GM21737 (cell line): Measurements from ENCODE around the gene MET.
"Not testable (repeated sequence)": the region's sequence is repeated elsewhere in the genome, so short reads cannot be mapped to it uniquely, and the experiment has no call there.

Experiments
- ATAC-seq: cut with Tn5 transposase; IDR thresholded peaks from one replicate; pipeline ENCODE4 v1.9.1; 2021; ENCODE audit warnings: mild to moderate bottlenecking, moderate library complexity; ENCODE audit not compliant: unreplicated experiment

The MET gene

DNA sequence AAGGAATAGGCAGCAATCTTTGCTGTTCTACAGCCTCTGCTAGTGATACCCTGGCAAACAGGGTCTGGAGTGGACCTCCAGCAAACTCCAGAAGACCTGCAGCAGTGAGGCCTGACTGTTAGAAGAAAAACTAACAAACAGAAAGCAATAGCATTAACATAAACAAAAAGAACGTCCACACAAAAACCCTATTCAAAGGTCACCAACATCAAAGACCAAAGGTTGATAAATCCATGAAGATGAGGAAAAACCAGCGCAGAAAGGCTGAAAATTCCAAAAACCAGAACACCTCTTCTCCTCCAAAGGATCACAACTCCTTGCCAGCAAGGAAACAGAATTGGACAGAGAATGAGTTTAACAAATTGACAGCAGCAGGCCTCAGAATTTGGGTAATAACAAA is 71.8 kb downstream of the MET start:
- ATAC-seq = not testable (repeated sequence)

DNA sequence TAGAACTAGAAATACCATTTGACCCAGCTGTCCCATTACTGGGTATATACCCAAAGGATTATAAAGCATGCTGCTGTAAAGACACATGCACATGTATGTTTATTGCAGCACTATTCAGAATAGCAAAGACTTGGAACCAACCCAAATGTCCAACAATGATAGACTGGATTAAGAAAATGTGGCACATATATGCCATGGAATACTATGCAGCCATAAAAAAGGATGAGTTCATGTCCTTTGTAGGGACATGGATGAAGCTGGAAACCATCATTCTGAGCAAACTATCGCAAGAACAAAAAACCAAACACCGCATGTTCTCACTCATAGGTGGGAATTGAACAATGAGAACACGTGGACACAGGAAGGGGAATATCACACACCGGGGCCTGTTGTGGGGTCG is 74.4 kb downstream of the MET start:
- not testable (repeated sequence) for ATAC-seq

- not testable (repeated sequence) for ATAC-seq
These were observed 79.1 kb downstream of the MET start for GRCh38 chr7:116751070-116751469.

GRCh38 chr7:116752305-116753074 is 80.5 kb downstream of the MET start:
- no peak for ATAC-seq

- no peak for ATAC-seq
These were observed 81.1 kb downstream of the MET start for GRCh38 chr7:116753130-116753529.

- ATAC-seq = no peak
These were observed 82.2 kb downstream of the MET start for GRCh38 chr7:116754186-116754585.

- ATAC-seq = no peak
These were observed 85.3 kb downstream of the MET start for GRCh38 chr7:116757283-116757682.

GRCh38 chr7:116759642-116760041 is 87.6 kb downstream of the MET start:
- ATAC-seq = not testable (repeated sequence)

- ATAC-seq = no peak
These were observed 91.0 kb downstream of the MET start for GRCh38 chr7:116762971-116763370.

DNA sequence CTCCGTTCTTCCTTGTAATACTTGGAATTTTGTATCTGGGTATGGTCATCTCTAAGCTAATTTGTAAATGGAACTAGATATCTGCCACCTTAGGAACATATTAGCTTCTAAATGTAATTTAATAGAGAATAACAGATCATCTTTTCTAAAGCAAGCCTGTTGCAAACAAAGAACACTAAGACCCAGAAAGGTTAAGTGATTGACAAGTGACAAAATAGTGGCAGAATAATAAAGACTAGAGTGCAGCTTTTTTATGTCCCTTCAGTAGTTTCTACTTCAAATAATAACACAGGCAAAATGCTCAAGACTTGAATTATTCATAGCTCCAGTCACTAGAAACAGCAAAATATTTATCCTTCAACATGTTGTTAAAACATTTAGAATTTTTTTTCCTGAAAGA is 91.7 kb downstream of the MET start:
- no peak for ATAC-seq

DNA sequence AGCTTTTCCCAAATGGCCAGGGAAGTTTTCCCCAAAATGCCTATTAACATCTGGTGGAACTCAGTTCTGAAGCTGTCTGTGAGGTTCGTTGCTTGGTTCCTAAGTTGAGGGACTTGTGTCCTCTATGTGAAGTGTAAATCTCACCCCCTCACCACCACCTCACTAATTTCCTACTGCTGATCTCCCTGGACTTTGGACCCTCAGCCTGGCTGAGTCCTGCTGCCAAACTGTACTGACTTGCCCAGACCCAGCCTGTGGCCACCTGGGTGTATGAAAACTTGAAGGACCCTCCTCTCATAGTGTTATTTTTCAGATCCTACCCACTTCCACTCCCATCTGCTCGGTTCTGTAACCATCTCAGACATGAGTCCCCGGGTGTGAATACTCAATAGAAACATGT is 94.9 kb downstream of the MET start:
- no peak for ATAC-seq

- ATAC-seq = no peak
These were observed 97.5 kb downstream of the MET start for GRCh38 chr7:116769546-116769945.

DNA sequence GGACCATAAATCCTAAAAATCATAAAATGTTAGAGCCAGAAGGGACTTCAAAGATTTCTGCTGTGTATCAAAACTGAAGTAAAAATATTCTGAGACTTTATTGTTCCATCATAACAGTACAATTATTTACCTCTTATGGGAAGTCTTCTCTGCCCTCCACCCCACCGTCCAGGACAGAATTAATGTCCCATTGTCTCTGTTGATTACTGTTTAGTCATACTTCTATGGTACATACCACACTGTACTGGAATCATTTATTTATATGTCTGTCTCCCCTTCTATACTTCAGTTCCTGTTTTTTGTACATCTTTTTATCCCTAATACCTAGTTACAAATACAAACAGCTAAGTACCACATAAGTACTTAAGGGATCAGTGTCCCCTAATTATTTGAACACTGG is 98.9 kb downstream of the MET start:
- no peak for ATAC-seq

DNA sequence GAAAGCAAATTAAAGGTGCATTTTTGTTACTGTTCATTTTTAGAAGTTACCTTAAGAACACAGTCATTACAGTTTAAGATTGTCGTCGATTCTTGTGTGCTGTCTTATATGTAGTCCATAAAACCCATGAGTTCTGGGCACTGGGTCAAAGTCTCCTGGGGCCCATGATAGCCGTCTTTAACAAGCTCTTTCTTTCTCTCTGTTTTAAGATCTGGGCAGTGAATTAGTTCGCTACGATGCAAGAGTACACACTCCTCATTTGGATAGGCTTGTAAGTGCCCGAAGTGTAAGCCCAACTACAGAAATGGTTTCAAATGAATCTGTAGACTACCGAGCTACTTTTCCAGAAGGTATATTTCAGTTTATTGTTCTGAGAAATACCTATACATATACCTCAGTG is 99.6 kb downstream of the MET start:
- no peak for ATAC-seq

- no peak for ATAC-seq
These were observed 100.4 kb downstream of the MET start for GRCh38 chr7:116772423-116772863.

DNA sequence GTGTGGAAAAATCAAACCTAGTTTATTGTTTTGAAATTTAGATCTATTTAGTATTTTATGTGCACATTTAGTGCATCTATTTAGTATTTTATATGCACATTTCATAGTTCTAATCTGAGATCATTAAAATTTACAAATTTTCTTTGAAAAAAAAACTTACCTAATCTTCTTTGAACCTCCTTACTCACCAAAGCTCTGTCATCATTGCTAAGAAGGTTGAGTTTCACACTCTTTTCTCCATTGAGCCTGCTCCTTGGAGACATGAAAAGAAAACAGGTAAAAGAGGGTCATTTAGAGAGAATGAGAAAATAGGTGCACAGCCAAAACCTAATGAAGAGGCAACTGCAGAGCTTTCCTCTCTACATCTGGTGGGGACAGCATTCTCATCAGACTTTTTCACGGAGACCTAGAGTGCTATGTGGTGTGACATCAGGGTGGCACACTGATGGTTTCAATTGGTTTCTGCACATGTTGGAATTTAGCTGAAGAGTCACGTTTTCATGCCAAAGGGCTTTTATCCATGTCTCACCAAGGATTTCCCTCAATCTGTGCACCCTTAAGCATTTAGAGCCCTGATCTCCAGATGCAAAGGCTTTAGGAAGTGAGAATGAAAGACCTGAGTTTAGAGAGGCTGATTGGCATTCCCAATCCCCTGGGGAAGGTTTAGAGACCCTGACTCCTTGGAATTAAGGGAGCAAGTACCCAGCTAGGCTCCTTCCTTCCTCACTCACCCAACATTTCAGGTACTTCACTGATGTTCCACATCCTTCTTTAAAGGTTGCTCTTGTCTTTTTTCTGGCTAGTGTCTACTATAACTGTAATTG is 101.1 kb downstream of the MET start:
- no peak for ATAC-seq

DNA sequence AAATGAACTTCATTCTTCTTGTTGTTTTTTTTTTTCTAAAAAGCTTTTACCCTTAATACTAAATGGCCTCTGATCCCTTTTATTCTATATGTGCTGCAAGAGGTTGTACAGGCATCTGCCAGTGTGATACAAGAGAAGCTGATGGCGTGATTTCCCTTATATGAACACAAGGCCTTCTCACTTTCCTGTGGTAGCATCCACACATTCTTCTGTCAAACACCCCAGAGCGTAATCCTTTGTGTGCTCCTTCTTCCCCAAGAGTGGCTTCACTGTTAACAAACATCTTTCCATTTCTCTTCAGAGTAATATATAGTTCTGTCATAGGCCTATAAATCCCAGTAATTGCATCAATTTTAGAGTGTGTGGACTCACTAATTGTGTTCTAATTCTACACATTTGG is 104.0 kb downstream of the MET start:
- ATAC-seq = no peak

DNA sequence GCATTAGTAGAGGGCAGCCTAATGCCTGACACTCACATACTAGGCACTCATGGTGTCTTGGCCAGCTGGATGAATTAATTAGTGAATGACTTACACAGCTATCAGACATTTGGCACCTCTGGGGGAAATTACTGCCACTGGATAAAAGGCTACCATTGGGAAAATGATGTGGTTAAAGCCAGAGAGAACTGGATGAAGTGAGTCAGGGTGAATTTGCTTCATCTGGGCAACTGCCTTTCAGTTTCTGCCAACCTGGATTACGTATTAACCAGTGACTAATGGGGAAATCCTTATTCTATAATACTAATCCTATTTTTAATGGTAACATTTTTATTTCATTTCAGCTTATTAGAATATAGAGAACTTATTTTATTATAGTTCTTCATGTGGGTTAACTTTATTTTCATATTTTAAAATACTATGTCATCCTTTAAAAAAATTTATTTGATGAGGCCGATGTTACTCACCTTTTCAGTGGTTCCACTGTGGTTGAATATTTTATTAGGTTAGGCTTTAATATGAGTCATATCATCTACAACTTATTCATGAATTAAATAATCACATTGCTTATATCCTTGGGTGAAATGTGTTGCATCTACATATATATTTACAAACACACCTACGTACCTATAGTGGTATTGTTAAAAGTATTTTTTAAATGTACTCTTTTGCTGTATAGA is 104.8 kb downstream of the MET start:
- ATAC-seq = peak; percentile 67

DNA sequence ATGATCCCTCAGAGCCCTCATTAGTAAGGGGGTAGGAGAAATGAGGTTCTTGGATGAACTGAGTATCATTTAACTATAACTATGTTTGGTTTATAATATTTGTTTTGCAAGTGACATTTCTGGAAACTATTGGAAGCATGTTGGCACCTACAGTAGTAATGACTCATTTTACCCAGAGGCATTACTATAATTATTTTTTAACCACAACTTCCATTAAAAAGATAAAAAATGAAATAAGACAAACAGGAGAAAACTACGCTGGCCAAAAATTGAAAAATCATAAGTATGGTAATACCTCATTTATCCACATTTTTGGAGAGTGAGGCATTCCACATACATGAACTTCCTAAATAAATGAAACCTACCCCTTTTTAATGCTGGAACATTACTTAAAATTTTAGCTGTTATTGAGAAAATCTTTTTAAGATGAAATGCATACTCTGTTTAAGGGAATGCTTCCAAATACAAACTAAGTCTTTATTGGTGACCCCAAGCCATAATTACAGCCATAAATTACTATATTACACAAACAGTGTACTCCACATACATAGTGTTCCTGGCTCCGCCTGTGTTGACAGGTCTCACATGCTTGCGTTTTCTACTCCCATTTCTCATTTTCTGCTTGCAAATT is 105.8 kb downstream of the MET start:
- no peak for ATAC-seq

DNA sequence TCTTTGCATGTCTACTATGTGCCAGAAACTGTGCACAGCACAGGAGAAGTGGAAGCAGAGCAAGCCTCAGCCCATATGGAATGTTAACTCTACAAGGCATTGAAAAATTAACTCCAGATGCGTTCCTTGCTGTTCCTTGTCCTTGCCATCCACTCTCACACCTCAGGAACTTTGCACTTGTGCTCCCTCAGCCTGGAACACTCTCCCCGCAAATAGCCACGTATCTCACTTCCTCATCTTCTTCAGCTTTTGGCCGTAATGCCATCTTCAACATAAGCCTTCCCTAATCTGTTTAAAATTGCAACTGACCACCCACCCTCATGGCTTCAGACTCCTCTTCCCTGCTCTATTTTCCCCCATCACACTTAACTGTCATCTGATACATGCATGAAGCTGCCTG is 107.2 kb downstream of the MET start:
- ATAC-seq = no peak

DNA sequence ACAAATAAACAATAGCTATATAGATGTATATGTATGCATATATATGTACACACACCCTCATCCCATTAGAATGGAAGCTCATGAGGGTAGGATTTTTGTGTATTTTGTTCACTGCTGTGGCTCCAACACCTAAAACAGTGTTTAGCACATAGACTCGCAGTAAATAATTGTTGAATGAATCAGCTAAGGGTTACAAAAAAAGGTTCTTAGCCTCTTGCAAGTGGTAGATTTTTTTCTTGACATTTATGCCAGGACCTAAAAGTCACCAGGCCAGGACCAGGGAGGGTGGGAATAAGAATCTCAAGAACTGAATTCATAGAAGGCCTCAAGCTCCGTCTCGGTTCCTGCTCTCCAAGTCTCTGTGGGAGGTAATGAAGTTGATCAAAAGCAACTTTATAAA is 107.9 kb downstream of the MET start:
- ATAC-seq = no peak
